H1 (cell line): ENCODE data around the gene METTL1. TPM values are rescaled to one million over a fixed set of nuclear protein-coding genes. Genes with fewer than 3 reads are reported as not detected.

Experiments
- ASH2L ChIP-seq: fragments of 200-600, 300-600 bp; sonication (generic); IDR thresholded peaks from one replicate; pipeline ENCODE4 v1.7.1; 2017; ENCODE audit warnings: low read length
- BCL11A ChIP-seq, 2 experiments: IDR thresholded peaks; one replicate each; pipeline ENCODE4 v1.6.1; 2011; ENCODE audit warnings: low read depth in 2 of 2, low read length in 2 of 2, mild to moderate bottlenecking in 2 of 2
- BRCA1 ChIP-seq: IDR thresholded peaks from 2 replicates; pipeline ENCODE4 v1.6.1; 2012; ENCODE audit warnings: low read depth, low read length, improper control_type of control experiment
- CHD2 ChIP-seq: IDR thresholded peaks from 2 replicates; pipeline ENCODE4 v1.6.1; 2012; ENCODE audit warnings: low read length, improper control_type of control experiment
- EGR1 ChIP-seq: IDR thresholded peaks from 2 replicates; pipeline ENCODE4 v1.6.1; 2011; ENCODE audit warnings: low read depth, low read length, borderline replicate concordance
- FOSL1 ChIP-seq: IDR thresholded peaks from 2 replicates; pipeline ENCODE4 v1.6.1; 2011; ENCODE audit warnings: mild to moderate bottlenecking, low read depth, low read length, moderate library complexity; ENCODE audit not compliant: insufficient read depth
- GABPA ChIP-seq: IDR thresholded peaks from 2 replicates; pipeline ENCODE4 v1.6.1; 2011; ENCODE audit warnings: mild to moderate bottlenecking, low read length, moderate library complexity, borderline replicate concordance; ENCODE audit not compliant: insufficient read depth
- HDAC6 ChIP-seq: IDR thresholded peaks from one replicate; pipeline ENCODE4 v1.7.1; 2012; ENCODE audit warnings: low read depth, mild to moderate bottlenecking, inconsistent platforms, low read length, moderate library complexity
- JUND ChIP-seq: IDR thresholded peaks from 2 replicates; pipeline ENCODE4 v1.6.1; 2011; ENCODE audit warnings: mild to moderate bottlenecking, improper control_type of control experiment, low read length
- KDM1A ChIP-seq: fragments of 200-600, 300-600 bp; sonication (generic); IDR thresholded peaks from 2 replicates; pipeline ENCODE4 v1.7.1; 2016; ENCODE audit warnings: mild to moderate bottlenecking, low read length, borderline replicate concordance
- MAFK ChIP-seq: IDR thresholded peaks from 2 replicates; pipeline ENCODE4 v1.6.1; 2012; ENCODE audit warnings: low read depth, mild to moderate bottlenecking, improper control_type of control experiment, low read length
- PHF8 ChIP-seq: fragments of 200-600 bp; sonication (generic); conservative IDR thresholded peaks from 2 replicates; pipeline ENCODE4 v1.7.1; 2012; ENCODE audit warnings: low read depth, mild to moderate bottlenecking, inconsistent platforms, low read length, moderate library complexity
- POLR2A ChIP-seq, 2 experiments: IDR thresholded peaks; 1 replicate in 1 of 2; 2 replicates in 1 of 2; pipeline ENCODE4 v1.6.1; 2011; ENCODE audit warnings: low read depth in 2 of 2, low read length in 2 of 2, mild to moderate bottlenecking in 2 of 2; ENCODE audit errors: control extremely low read depth in 1 of 2
- POU5F1 ChIP-seq: IDR thresholded peaks from 2 replicates; pipeline ENCODE4 v1.6.1; 2011; ENCODE audit warnings: low read depth, mild to moderate bottlenecking, low read length, moderate library complexity
- RAD21 ChIP-seq, 2 experiments: IDR thresholded peaks in 1 of 2; conservative IDR thresholded peaks in 1 of 2; 2 replicates each; pipeline ENCODE4 v1.6.1; 2011; ENCODE audit warnings: low read depth in 2 of 2, low read length in 2 of 2, improper control_type of control experiment in 1 of 2, inconsistent platforms in 1 of 2, mild to moderate bottlenecking in 1 of 2, moderate library complexity in 1 of 2
- RXRA ChIP-seq: IDR thresholded peaks from 2 replicates; pipeline ENCODE4 v1.6.1; 2011; ENCODE audit warnings: low read depth, mild to moderate bottlenecking, low read length, moderate library complexity; ENCODE audit not compliant: insufficient read depth
- SAP30 ChIP-seq: fragments of 300-600 bp; sonication (generic); IDR thresholded peaks from 2 replicates; pipeline ENCODE4 v1.7.1; 2012; ENCODE audit warnings: low read length, moderate library complexity, mild to moderate bottlenecking, inconsistent platforms; ENCODE audit not compliant: insufficient read depth, insufficient replicate concordance
- SP2 ChIP-seq: IDR thresholded peaks from 2 replicates; pipeline ENCODE4 v1.6.1; 2012; ENCODE audit warnings: mild to moderate bottlenecking, low read length, inconsistent platforms
- TAF7 ChIP-seq: optimal IDR thresholded peaks from 2 replicates; pipeline ENCODE3; 2011; ENCODE audit warnings: low read depth, mild to moderate bottlenecking, inconsistent platforms, low read length, moderate library complexity, borderline replicate concordance
- TBP ChIP-seq: IDR thresholded peaks from 2 replicates; pipeline ENCODE4 v1.6.1; 2011; ENCODE audit warnings: low read depth, low read length, improper control_type of control experiment
- TCF12 ChIP-seq: IDR thresholded peaks from 2 replicates; pipeline ENCODE4 v1.6.1; 2011; ENCODE audit warnings: low read depth, mild to moderate bottlenecking, low read length
- ZNF274 ChIP-seq: IDR thresholded peaks from 2 replicates; pipeline ENCODE4 v1.7.0; 2012; ENCODE audit warnings: low read length, borderline replicate concordance; ENCODE audit errors: extremely low read depth
- polyA plus RNA-seq, 7 experiments: library from polyadenylated mRNA; depleted of rRNA in 3 of 7; stranded (reverse) in 5 of 7; unstranded in 2 of 7; fragments of >200 nt in 5 of 7; fragments of 200-250 nt in 2 of 7; gene quantifications; 1 replicate in 5 of 7; 2 replicates in 1 of 7; 4 replicates in 1 of 7; pipeline versions ENCODE4 v1.2.1 to v1.2.3, GENCODE V29; 2011 to 2013; ENCODE audit warnings: missing spikeins in 2 of 7, mixed read lengths in 2 of 7
- total RNA-seq: library from RNA; stranded (reverse); fragmentation: NEBNext Ultra II Directional; extraction: Animal tissue kit (Norgen Biotek cat#: 25700); gene quantifications from 2 replicates; pipeline ENCODE4 v1.2.1, GENCODE V29; 2021
- TF ChIP-seq, protein P1 (sequence below): IDR thresholded peaks from 2 replicates; pipeline ENCODE4 v1.6.1; 2012; ENCODE audit warnings: inconsistent platforms

The METTL1 gene
- total and polyA plus RNA-seq, 2 of the 8 experiments (the other 6 are each of a cell fraction or from before 2014, with no cell fraction given), result 40.5 to 46.0 TPM

DNA sequence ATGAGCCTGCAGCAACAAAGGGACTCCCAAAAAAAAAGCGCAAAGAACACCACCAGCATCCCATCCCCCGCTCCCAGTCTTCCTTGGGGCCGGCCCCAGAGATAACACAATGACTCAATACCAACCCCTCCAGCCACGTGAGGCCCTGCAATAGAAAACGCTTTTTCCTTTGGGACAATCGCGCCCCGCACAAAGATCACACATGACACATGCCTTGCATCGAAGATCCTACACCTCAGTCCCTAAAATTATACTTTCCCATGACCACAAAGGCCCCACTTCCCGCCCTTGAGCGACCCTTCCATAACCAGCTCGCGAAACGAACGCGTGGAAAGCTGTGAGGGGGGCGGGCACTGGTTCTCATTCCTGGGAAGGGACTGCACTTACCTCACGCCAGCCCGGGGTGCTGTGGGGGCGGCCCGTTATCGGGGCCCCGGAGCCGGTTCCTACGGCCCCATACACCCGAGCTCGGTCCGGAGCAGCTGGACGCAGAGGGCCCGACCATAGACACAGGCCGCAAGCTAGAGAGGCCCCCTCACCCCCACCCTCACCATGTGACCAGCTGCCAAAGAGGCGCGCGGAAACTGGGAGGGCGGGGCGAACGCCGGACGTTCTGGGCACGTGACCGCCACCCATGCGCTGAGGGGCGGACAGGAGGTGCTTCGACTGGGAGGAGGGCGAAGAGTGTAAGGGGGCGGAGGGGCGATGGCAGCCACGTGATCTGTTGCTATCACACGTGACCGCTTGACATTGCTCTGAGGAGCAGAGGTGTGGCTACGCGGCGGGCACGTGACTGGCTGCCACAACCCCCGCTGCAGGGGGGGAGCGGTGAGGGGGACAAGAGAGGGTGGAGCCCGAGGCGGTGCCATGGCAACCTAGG lies 19.9 kb downstream of the METTL1 start, which contains the start of gene CDK4 (continued):
- TF ChIP-seq POLR2A (IDR thresholded peaks at IDR 0.05; ENCODE audit: control extremely low read depth in 1 of 2, low read depth in 2 of 2, low read length in 2 of 2) (peak; percentile 79), GABPA (no peak), TAF7 (peak; percentile 68), CHD2 (peak; percentile 43; the same call in 1 of the 2 replicates), KDM1A (no peak), JUND (0 out of 2 replicates have a peak, but pooled peaks have one; percentile 32), FOSL1 (no peak), BCL11A (IDR thresholded peaks at IDR 0.05; ENCODE audit: low read depth in 2 of 2, low read length in 2 of 2) (no peak), SAP30 (peak; percentile 93), ASH2L (no peak), TCF12 (no peak), POU5F1 (no peak), ZNF274 (no peak), HDAC6 (no peak), RAD21 (IDR thresholded peaks at IDR 0.05 in 1 of 2, conservative IDR thresholded peaks at IDR 0.05 in 1 of 2; ENCODE audit: low read depth in 2 of 2, low read length in 2 of 2) (no peak), BRCA1 (no peak; the same call in 1 of the 2 replicates), EGR1 (peak; percentile 64; the same call in 1 of the 2 replicates), TBP (peak; percentile 66; the same call in 1 of the 2 replicates), SP2 (peak; percentile 37; the same call in 1 of the 2 replicates), PHF8 (peak; percentile 78), RXRA (0 out of 2 replicates have a peak, but pooled peaks have one; percentile 9), MAFK (no peak)
- TF ChIP-seq, protein P1, sequence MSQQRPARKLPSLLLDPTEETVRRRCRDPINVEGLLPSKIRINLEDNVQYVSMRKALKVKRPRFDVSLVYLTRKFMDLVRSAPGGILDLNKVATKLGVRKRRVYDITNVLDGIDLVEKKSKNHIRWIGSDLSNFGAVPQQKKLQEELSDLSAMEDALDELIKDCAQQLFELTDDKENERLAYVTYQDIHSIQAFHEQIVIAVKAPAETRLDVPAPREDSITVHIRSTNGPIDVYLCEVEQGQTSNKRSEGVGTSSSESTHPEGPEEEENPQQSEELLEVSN, result peak; percentile 94
